ENCODE data around the gene B9D1. TPM values are rescaled to one million over a fixed set of nuclear protein-coding genes. Genes with fewer than 3 reads are reported as not detected.

Gene B9D1
- total RNA-seq, 3 donors from 2014 or later: 14.4 to 29.2 (median 28.4) TPM

DNA sequence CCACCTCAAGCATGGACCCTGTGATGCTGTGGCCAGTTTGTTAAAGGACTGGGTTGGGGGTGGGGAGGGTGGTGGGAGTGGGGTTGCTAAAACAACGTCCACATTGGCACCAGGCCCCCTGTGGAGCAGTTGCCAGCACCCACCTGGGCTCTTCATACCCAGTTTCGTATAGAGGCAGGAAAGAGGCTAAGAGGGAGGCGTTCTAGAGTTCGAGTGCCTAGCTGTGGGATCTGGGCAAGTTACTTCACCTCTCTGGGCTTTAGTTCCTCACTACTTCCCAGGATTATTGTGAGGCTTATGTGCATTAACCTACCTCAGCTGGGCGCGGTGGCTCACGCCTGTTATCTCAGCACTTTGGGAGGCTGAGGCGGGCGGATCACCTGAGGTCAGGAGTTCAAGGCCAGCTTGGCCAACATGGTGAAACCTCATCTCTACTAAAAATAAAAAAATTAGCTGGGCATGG is 23.0 kb upstream of the B9D1 start:
- Histone ChIP-seq H3K27ac (peak overlapping the region; percentile 90 to 98), H3K9me3 (no peaks in the 10 kb centered on the region), H3K36me3 (peaks cover 7% of the 10 kb centered on the region), H3K4me3 (peak overlapping the region in 2 of 3 donors; percentile 20 to 47), H3K4me1 (peaks cover 17 to 36% of the 10 kb centered on the region in 2 donors), H3K27me3 (no peaks in the 10 kb centered on the region)
- no peak for TF ChIP-seq POLR2AphosphoS5 (IDR thresholded peaks at IDR 0.05)
- TF ChIP-seq, protein P1, sequence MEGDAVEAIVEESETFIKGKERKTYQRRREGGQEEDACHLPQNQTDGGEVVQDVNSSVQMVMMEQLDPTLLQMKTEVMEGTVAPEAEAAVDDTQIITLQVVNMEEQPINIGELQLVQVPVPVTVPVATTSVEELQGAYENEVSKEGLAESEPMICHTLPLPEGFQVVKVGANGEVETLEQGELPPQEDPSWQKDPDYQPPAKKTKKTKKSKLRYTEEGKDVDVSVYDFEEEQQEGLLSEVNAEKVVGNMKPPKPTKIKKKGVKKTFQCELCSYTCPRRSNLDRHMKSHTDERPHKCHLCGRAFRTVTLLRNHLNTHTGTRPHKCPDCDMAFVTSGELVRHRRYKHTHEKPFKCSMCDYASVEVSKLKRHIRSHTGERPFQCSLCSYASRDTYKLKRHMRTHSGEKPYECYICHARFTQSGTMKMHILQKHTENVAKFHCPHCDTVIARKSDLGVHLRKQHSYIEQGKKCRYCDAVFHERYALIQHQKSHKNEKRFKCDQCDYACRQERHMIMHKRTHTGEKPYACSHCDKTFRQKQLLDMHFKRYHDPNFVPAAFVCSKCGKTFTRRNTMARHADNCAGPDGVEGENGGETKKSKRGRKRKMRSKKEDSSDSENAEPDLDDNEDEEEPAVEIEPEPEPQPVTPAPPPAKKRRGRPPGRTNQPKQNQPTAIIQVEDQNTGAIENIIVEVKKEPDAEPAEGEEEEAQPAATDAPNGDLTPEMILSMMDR (IDR thresholded peaks at IDR 0.05): no peak
- no peak for TF ChIP-seq POLR2A (IDR thresholded peaks at IDR 0.05)
- DNase-seq (ENCODE audit: low spot score in 2 of 2): no peak
- intact Hi-C loops (cut with DNase I; ENCODE audit: low total_unique reads): no loop called here

DNA sequence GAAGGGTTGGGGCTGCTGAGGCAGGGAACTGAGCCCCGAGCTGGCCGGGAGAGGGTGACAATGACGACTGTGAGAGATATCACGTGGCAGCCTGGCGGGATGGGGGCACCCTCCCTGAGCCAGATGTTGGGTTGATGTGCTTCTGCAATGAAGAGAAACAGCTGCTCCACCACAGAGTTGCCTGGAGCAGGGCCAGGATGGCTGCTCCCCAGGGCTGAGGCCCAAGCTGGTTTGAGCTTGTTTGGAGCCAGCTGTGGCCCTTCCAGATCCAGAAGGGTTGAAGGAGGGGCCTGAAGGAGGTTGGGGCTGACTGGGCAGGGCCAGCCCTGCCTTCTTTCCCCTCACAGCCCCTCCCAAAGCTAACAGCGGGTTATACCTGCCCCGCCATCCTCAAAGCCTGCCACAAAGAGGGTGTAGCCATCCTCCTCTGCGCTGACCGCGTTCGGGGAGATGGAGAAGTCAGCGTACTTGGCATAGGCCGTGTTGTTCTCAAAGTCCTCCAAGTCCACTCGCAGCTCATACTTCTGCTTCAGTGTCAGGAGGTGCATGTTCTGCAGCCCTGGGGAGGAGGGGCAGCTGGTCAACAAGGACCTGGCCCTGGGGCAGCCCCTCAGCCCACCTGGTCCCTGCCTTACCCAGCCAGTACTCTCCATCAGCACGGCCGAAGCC is 22.3 kb upstream of the B9D1 start:
- Histone ChIP-seq H3K4me3 (peak overlapping the region; percentile 0 to 46 (median 20)), H3K36me3 (peaks cover 7% of the 10 kb centered on the region), H3K4me1 (peaks cover 17 to 36% of the 10 kb centered on the region in 2 donors), H3K27ac (peak overlapping the region; percentile 90 to 98), H3K27me3 (no peaks in the 10 kb centered on the region), H3K9me3 (no peaks in the 10 kb centered on the region)
- peak in 1 of 2 donors; percentile 89 for DNase-seq (ENCODE audit: low spot score in 2 of 2)
- TF ChIP-seq, protein P1 (IDR thresholded peaks at IDR 0.05): no peak
- TF ChIP-seq POLR2AphosphoS5 (IDR thresholded peaks at IDR 0.05): peak; percentile 59 to 76 (median 64)
- intact Hi-C loops (cut with DNase I; ENCODE audit: low total_unique reads): no loop called here

DNA sequence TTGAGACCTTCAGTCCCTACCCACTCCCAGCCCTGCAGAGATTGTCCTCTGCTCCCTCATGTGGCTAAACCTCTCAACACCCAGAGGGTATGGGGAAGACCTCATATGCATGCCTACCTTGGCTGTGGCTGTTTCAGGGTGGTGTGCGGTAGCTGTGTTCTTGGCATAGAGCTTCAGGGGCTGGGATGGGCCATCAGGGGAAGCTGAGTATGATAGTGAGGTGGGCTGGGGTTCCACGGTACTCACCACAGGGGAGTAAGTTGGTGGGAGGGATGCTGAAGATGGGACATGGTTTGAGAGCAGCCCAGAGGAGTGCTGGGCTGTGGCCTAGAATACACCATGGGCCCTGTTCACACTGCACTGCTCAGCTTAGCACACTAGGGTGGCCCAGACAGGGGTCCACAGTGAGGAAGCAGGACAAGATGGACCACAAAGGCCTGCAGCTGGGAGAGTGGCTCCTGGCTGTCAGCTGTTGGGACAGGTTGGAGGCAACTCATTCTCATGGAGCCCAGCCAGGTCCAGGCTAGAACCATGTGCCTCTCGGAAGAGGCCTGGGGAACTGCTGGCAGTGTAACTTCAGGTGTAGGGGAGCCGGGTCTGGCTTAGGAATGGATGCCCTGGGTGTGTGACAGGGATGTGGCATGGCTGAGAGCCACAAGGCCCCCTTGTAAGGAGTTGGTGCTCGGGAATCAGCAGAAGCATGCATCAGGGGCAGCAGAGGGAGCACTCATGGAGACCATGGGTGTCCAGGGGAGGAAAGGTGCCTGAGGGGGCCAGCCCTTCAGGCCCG is 21.4 kb upstream of the B9D1 start:
- peaks cover 7% of the 10 kb centered on the region for H3K36me3 ChIP-seq
- no peaks in the 10 kb centered on the region for H3K27me3 ChIP-seq
- DNase-seq (ENCODE audit: low spot score in 2 of 2): no peak
- peak overlapping the region; percentile 90 to 98 for H3K27ac ChIP-seq
- intact Hi-C loops (cut with DNase I; ENCODE audit: low total_unique reads): no loop called here
- H3K9me3 ChIP-seq: no peaks in the 10 kb centered on the region
- TF ChIP-seq POLR2A (IDR thresholded peaks at IDR 0.05) (no peak), POLR2AphosphoS5 (IDR thresholded peaks at IDR 0.05) (no peak)
- TF ChIP-seq, protein P1 (IDR thresholded peaks at IDR 0.05): no peak
- H3K4me1 ChIP-seq: peaks cover 24 to 37% of the 10 kb centered on the region in 2 donors
- no peak overlapping the region for H3K4me3 ChIP-seq

DNA sequence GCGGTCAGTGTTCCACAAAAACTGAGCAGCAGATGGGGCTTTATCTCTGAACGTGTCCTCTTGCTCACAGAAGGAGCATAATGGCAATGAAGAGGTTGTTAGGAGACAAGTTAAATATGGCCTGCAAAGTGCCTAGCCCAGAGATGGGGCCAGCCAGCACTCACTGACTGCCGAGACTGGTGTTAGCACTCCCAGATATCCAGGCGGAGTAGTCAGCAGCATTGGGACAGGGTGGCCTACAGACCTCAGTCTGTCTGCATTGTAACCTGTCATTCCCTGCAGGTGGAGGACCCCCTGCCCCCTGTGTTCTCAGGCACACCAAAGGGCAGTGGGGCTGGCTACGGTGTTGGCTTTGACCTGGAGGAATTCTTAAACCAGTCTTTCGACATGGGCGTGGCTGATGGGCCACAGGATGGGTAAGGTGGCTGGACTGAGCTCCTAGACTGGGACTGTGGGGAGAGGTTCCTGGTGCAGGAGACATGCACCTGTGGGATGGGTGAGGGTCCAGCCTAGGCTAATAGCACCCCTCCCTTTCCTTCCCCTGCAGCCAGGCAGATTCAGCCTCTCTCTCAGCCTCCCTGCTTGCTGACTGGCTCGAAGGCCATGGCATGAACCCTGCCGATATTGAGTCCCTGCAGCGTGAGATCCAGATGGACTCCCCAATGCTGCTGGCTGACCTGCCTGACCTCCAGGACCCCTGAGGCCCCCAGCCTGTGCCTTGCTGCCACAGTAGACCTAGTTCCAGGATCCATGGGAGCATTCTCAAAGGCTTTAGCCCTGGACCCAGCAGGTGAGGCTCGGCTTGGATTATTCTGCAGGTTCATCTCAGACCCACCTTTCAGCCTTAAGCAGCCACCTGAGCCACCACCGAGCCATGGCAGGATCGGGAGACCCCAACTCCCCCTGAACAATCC is 20.3 kb upstream of the B9D1 start:
- TF ChIP-seq, protein P1 (IDR thresholded peaks at IDR 0.05): no peak
- TF ChIP-seq POLR2AphosphoS5 (IDR thresholded peaks at IDR 0.05): no peak
- TF ChIP-seq POLR2A (IDR thresholded peaks at IDR 0.05): no peak
- intact Hi-C loops (cut with DNase I; ENCODE audit: low total_unique reads): no loop called here
- no peak for DNase-seq (ENCODE audit: low spot score in 2 of 2)
- H3K9me3 ChIP-seq: no peaks in the 10 kb centered on the region
- peak overlapping the region; percentile 66 to 90 for H3K27ac ChIP-seq
- no peaks in the 10 kb centered on the region for H3K27me3 ChIP-seq
- H3K36me3 ChIP-seq: peaks cover 7% of the 10 kb centered on the region
- peaks cover 21 to 27% of the 10 kb centered on the region in 2 donors for H3K4me1 ChIP-seq
- H3K4me3 ChIP-seq: no peak overlapping the region
